Inflammatory macrophage treated with lipopolysaccharide for 1 hour (primary cell): ENCODE measurements around the gene FBRSL1.
A peak's percentile ranks its signal among the peaks of the same experiment; 100 is the strongest.

Experiments used
- DNase-seq, 2 donors: peaks; one replicate each; pipeline ENCODE4 v3.0.0-alpha.2; 2020 to 2022

FBRSL1 gene

DNA sequence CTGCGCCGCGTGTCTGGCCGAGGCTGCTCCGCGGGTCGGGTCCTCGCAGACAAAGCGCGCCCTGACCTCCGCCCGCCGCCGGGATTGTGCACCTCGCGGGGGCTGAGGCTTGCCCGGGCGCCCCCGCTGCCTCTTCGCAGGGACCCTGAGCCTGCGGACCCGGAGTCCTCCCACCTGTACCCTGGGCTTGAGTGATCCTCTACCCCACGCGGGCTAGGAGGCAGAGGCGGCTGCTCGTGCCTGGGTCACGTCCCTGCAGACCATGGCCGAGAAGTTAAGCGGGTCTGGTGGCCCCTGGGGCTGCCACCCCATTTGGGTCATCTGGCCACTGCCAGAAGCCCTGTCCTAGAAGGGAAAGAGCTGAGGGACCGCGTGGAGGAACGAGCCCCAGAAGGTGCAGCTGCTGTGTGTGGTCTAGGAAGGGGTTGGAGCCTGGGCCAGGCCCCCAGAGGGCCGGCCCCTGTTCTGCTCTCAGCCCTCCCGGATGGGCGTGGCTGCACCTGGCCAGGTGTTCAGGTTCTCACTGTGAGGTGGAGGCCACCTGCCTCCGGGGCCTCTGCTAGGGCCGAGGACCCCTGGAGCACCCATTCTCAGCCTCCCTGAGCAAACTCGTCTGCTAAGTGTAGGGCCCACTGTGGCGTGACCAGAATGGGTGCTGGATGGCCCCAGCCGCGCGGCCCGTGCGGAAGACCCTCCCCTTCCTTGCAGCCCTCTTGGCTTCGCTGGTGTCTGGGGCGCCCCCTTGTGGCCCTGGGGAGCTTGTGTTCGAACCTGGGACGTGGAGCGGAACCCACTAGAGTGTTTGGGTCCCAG lies 70.9 kb downstream of the FBRSL1 start:
- peak; percentile 22 to 49 for DNase-seq
